Activated effector memory CD4-positive, alpha-beta T cell treated with Interleukin-2 at 50 U/mL for 16 hours (primary cell): ENCODE measurements around the gene XYLT1.
"Not testable (repeated sequence)": the region's sequence is repeated elsewhere in the genome, so short reads cannot be mapped to it uniquely, and the experiment has no call there.

Experiments used
- DNase-seq: peaks from one replicate; pipeline ENCODE4 v3.0.0-alpha.2; 2020

XYLT1 gene

GRCh38 chr16:17351441-17352035, 119.2 kb downstream of the XYLT1 start:
- no peak for DNase-seq

- no peak for DNase-seq
These were observed 120.6 kb downstream of the XYLT1 start for GRCh38 chr16:17350207-17350606.

- DNase-seq: no peak
These were observed 121.9 kb downstream of the XYLT1 start for GRCh38 chr16:17348826-17349225.

- DNase-seq: no peak
These were observed 122.5 kb downstream of the XYLT1 start for GRCh38 chr16:17348042-17348783.

- no peak for DNase-seq
These were observed 123.1 kb downstream of the XYLT1 start for GRCh38 chr16:17347624-17348023.

- DNase-seq: no peak
These were observed 123.9 kb downstream of the XYLT1 start for GRCh38 chr16:17346621-17347569.

GRCh38 chr16:17345043-17345442, 125.7 kb downstream of the XYLT1 start:
- DNase-seq: no peak

GRCh38 chr16:17343728-17344127, 127.0 kb downstream of the XYLT1 start:
- no peak for DNase-seq

- peak; percentile 11 for DNase-seq
These were observed 127.7 kb downstream of the XYLT1 start for GRCh38 chr16:17343028-17343427.

GRCh38 chr16:17342031-17342430, 128.7 kb downstream of the XYLT1 start:
- DNase-seq: no peak

GRCh38 chr16:17340804-17341203, 130.0 kb downstream of the XYLT1 start:
- no peak for DNase-seq

- DNase-seq: no peak
These were observed 130.8 kb downstream of the XYLT1 start for GRCh38 chr16:17339764-17340541.

- no peak for DNase-seq
These were observed 132.5 kb downstream of the XYLT1 start for GRCh38 chr16:17338244-17338643.

GRCh38 chr16:17336530-17336900, 134.2 kb downstream of the XYLT1 start:
- DNase-seq: no peak

- DNase-seq: no peak
These were observed 134.8 kb downstream of the XYLT1 start for GRCh38 chr16:17335826-17336529.

- not testable (repeated sequence) for DNase-seq
These were observed 135.4 kb downstream of the XYLT1 start for GRCh38 chr16:17335406-17335805.

- DNase-seq: no peak
These were observed 136.7 kb downstream of the XYLT1 start for GRCh38 chr16:17334096-17334495.

- no peak for DNase-seq
These were observed 137.5 kb downstream of the XYLT1 start for GRCh38 chr16:17333229-17333628.

GRCh38 chr16:17331991-17332390, 138.8 kb downstream of the XYLT1 start:
- DNase-seq: no peak

- no peak for DNase-seq
These were observed 139.6 kb downstream of the XYLT1 start for GRCh38 chr16:17331071-17331607.

GRCh38 chr16:17330044-17330443, 140.7 kb downstream of the XYLT1 start:
- DNase-seq: no peak

- DNase-seq: no peak
These were observed 141.4 kb downstream of the XYLT1 start for GRCh38 chr16:17329391-17329790.
